Measurements from ENCODE around the gene SMTNL2. TPM values are rescaled to one million over a fixed set of nuclear protein-coding genes. Genes with fewer than 3 reads are reported as not detected.

The SMTNL2 gene
- total and polyA plus RNA-seq, 9 of the 15 experiments (the other 6 are each of a cell fraction or from before 2014, with no cell fraction given) = not detected

DNA sequence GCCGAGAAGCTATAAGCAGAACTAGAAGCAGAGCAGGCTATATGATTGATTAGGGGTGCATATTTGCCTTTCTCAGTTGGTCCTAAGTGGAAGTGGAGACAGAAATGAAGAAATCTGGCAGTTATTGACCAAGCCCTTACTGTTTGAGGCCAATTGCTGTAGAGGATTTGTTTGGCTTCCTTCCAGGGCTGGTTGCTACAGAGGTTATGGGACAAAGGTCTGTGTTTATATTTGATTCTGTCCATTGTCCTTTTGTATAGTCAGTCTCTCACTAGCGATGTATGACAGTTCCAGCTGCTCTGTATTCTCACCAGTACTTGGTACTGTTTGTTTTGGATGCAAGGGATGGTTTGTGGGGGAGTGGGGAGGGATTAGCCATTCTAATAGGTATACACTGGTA, 64.4 kb downstream of the SMTNL2 start:
- Histone ChIP-seq H3K9ac (ENCODE audit: insufficient read depth in 1 of 2, low read depth in 2 of 2, low read length in 2 of 2) (no peak overlapping the region), H3K4me1 (replicated peaks in 1 of 2; ENCODE audit: control insufficient read depth in 2 of 2, insufficient read depth in 2 of 2, low read length in 2 of 2) (no peaks in the 10 kb centered on the region), H4K20me1 (replicated peaks; ENCODE audit: control insufficient read depth, insufficient read depth, low read length) (no peaks in the 10 kb centered on the region), H3K9me1 (ENCODE audit: control insufficient read depth, insufficient read depth, low read length) (no peaks in the 10 kb centered on the region), H3K9me3 (replicated peaks; ENCODE audit: control insufficient read depth, insufficient read depth, low read depth, low read length) (no peaks in the 10 kb centered on the region), H2AFZ (ENCODE audit: low read depth, low read length) (no peak overlapping the region), H3K27me3 (ENCODE audit: control insufficient read depth in 2 of 2, insufficient read depth in 2 of 2, low read length in 2 of 2) (no peaks in the 10 kb centered on the region; a peak in 2 of 5 replicates), H3K4me3 (no peak overlapping the region), H3K36me3 (ENCODE audit: control insufficient read depth, insufficient read depth, low read length) (no peaks in the 10 kb centered on the region), H3K79me2 (ENCODE audit: control insufficient read depth, insufficient read depth, low read length) (no peaks in the 10 kb centered on the region), H3K4me2 (ENCODE audit: insufficient read depth, low read length) (no peak overlapping the region), H3K27ac (ENCODE audit: extremely low read depth, low read depth, low read length) (no peak overlapping the region)
- CTCF ChIA-PET (ENCODE audit: low intra/inter-chr PET ratio) = no interaction called here
- FAIRE-seq = no peak
- no peak for ATAC-seq
- TF ChIP-seq MTA3 (IDR thresholded peaks at IDR 0.05; ENCODE audit: borderline replicate concordance) (no peak), NFIC (IDR thresholded peaks at IDR 0.05) (0 out of 2 replicates have a peak, but pooled peaks have one; percentile 24)
- WGBS (ENCODE audit: insufficient coverage, low coverage, missing lambda C conversion rate) = 12% methylated on average over 2 of the region's 2 CpGs
- BruUV-seq (replicated peaks) = no TSS peak
- in situ Hi-C loops (cut with MboI) (no loop called here), intact Hi-C loops (cut with micrococcal nuclease) (no loop called here)
- DNase-seq (ENCODE audit: extremely low read depth in 1 of 4, low spot score in 3 of 4) = no peak
- POLR2A ChIA-PET = interaction anchor here (0.6 to 1.3 kb wide), 3 partner anchors 9 to 46 kb away, joined by 3 to 4 read pairs (median 3); no protein-coding TSS in a partner anchor

DNA sequence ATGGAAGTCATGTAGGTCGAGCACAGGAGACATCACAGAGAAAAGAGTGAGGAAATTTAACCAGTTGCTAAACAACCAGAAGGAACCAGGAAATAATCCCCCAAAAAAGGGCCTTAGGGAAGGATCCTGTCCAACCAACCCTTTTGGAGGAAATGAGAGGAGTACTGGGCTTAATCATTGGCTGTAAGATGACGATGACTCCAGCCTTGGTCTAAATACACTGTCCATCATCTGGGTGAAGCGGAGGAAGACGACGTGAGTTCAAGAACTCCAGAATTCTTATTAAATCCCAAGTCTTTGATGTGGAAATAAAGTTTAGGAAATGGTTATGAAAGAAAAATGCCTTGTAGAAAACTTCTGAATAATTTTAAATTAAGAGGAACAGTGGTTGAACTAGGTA, 68.7 kb downstream of the SMTNL2 start:
- ChIA-PET CTCF (ENCODE audit: low intra/inter-chr PET ratio) (no interaction called here), POLR2A (no interaction called here)
- H3K27me3 ChIP-seq (ENCODE audit: control insufficient read depth in 2 of 2, insufficient read depth in 2 of 2, low read length in 2 of 2) = no peaks in the 10 kb centered on the region; a peak in 2 of 5 replicates
- no peaks in the 10 kb centered on the region for H4K20me1 ChIP-seq (replicated peaks; ENCODE audit: control insufficient read depth, insufficient read depth, low read length)
- DNase-seq (ENCODE audit: extremely low read depth in 1 of 4, low spot score in 3 of 4) = no peak
- no peak overlapping the region for H3K27ac ChIP-seq (ENCODE audit: extremely low read depth, low read depth, low read length)
- no peak for FAIRE-seq
- intact Hi-C loops (cut with micrococcal nuclease) (no loop called here), in situ Hi-C loops (cut with MboI) (no loop called here)
- H3K9ac ChIP-seq (ENCODE audit: insufficient read depth in 1 of 2, low read depth in 2 of 2, low read length in 2 of 2) = no peak overlapping the region
- no peaks in the 10 kb centered on the region for H3K36me3 ChIP-seq (ENCODE audit: control insufficient read depth, insufficient read depth, low read length)
- H3K9me3 ChIP-seq (replicated peaks; ENCODE audit: control insufficient read depth, insufficient read depth, low read depth, low read length) = no peaks in the 10 kb centered on the region
- peaks cover 6 to 18% of the 10 kb centered on the region in 2 experiments; a peak in 4 of 5 replicates for H3K4me1 ChIP-seq (replicated peaks in 1 of 2; ENCODE audit: control insufficient read depth in 2 of 2, insufficient read depth in 2 of 2, low read length in 2 of 2)
- H2AFZ ChIP-seq (ENCODE audit: low read depth, low read length) = no peak overlapping the region
- WGBS (ENCODE audit: insufficient coverage, low coverage, missing lambda C conversion rate) = 29% methylated on average over 5 of the region's 5 CpGs
- no peaks in the 10 kb centered on the region for H3K79me2 ChIP-seq (ENCODE audit: control insufficient read depth, insufficient read depth, low read length)
- H3K9me1 ChIP-seq (ENCODE audit: control insufficient read depth, insufficient read depth, low read length) = no peaks in the 10 kb centered on the region
- no peak for ATAC-seq
- no TSS peak for BruUV-seq (replicated peaks)
- H3K4me3 ChIP-seq = no peak overlapping the region
- no peak overlapping the region for H3K4me2 ChIP-seq (ENCODE audit: insufficient read depth, low read length)
- TF ChIP-seq POLR2H (tag; IDR thresholded peaks at IDR 0.05; ENCODE audit: low read depth) (no peak), BCOR (IDR thresholded peaks at IDR 0.05) (no peak), PTRF (tag; IDR thresholded peaks at IDR 0.05) (no peak), CHD2 (IDR thresholded peaks at IDR 0.05; ENCODE audit: low read depth, low read length) (no peak), IFI16 (CRISPR knock-in tag; IDR thresholded peaks at IDR 0.05) (no peak), ZNF347 (CRISPR knock-in tag; IDR thresholded peaks at IDR 0.05; ENCODE audit: low read depth) (no peak)
- TF ChIP-seq, protein P1, sequence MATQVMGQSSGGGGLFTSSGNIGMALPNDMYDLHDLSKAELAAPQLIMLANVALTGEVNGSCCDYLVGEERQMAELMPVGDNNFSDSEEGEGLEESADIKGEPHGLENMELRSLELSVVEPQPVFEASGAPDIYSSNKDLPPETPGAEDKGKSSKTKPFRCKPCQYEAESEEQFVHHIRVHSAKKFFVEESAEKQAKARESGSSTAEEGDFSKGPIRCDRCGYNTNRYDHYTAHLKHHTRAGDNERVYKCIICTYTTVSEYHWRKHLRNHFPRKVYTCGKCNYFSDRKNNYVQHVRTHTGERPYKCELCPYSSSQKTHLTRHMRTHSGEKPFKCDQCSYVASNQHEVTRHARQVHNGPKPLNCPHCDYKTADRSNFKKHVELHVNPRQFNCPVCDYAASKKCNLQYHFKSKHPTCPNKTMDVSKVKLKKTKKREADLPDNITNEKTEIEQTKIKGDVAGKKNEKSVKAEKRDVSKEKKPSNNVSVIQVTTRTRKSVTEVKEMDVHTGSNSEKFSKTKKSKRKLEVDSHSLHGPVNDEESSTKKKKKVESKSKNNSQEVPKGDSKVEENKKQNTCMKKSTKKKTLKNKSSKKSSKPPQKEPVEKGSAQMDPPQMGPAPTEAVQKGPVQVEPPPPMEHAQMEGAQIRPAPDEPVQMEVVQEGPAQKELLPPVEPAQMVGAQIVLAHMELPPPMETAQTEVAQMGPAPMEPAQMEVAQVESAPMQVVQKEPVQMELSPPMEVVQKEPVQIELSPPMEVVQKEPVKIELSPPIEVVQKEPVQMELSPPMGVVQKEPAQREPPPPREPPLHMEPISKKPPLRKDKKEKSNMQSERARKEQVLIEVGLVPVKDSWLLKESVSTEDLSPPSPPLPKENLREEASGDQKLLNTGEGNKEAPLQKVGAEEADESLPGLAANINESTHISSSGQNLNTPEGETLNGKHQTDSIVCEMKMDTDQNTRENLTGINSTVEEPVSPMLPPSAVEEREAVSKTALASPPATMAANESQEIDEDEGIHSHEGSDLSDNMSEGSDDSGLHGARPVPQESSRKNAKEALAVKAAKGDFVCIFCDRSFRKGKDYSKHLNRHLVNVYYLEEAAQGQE (IDR thresholded peaks at IDR 0.05; ENCODE audit: borderline replicate concordance) = no peak
- TF ChIP-seq, protein P1 (CRISPR knock-in tag; IDR thresholded peaks at IDR 0.05; ENCODE audit: low read depth) = no peak
